GM12878 (cell line): ENCODE results near the gene NUDT14. TPM values are rescaled to one million over a fixed set of nuclear protein-coding genes. Genes with fewer than 3 reads are reported as not detected.

Experiments
- ATAC-seq: fragments of 200-7000 bp; cut with Tn5 transposase; 3 replicates; pipeline ENCODE4 v1.9.1; 2020; ENCODE audit warnings: mild to moderate bottlenecking, moderate library complexity
- BruUV-seq: library from RNA; stranded (reverse); fragments of 400-500 nt; replicated peaks from 2 replicates; lab custom pipeline; 2021; lab: Mats Ljungman, UMichigan
- CTCF ChIA-PET: fragments of 300-600 bp; sonication (Branson Sonifier 250); formaldehyde crosslinking; extraction: SDS; loops from one replicate; lab custom pipeline; 2021; ENCODE audit warnings: inconsistent platforms; lab: Yijun Ruan, JAX
- POLR2A ChIA-PET: fragments of 350-600 bp; formaldehyde crosslinking; extraction: SDS; loops from one replicate; lab custom pipeline; 2021; ENCODE audit warnings: inconsistent platforms; lab: Charles Lee
- RAD21 ChIA-PET: fragments of 300-600 bp; sonication (Branson Sonifier 250); formaldehyde crosslinking; loops from one replicate; lab custom pipeline; 2023; ENCODE audit warnings: antibody characterized with exemption; ENCODE audit not compliant: unreplicated experiment; lab: Charles Lee
- SMC1A ChIA-PET: fragments of 300-600 bp; sonication (Branson Sonifier 250); formaldehyde crosslinking; loops from one replicate; lab custom pipeline; 2023; ENCODE audit not compliant: unreplicated experiment, uncharacterized antibody; lab: Charles Lee
- DNase-seq: peaks from one replicate; pipeline ENCODE4 v3.0.0-alpha.2; 2011; ENCODE audit warnings: low read depth, low spot score
- FAIRE-seq: peaks from 3 replicates; lab custom pipeline; 2011; peaks lifted over from hg19 to GRCh38; lab: Jason Lieb, UNC
- H2AFZ ChIP-seq: 2 replicates; pipeline ENCODE4 v1.6.0; 2011; ENCODE audit warnings: low read depth, low read length, control low read depth; ENCODE audit not compliant: control insufficient read depth
- H3K27ac ChIP-seq: 2 replicates; pipeline ENCODE4 v1.5.1; 2011; ENCODE audit warnings: control low read depth; ENCODE audit not compliant: control insufficient read depth, insufficient read depth
- H3K27me3 ChIP-seq, 2 experiments: replicated peaks in 1 of 2; 2 replicates each; pipeline versions ENCODE4 v1.6.0 to v1.6.1; 2011; ENCODE audit warnings: low read length in 1 of 2; ENCODE audit not compliant: control insufficient read depth in 2 of 2, insufficient read depth in 2 of 2
- H3K36me3 ChIP-seq, 2 experiments: 2 replicates each; pipeline ENCODE4 v1.5.1; 2011; ENCODE audit warnings: low read length in 1 of 2; ENCODE audit not compliant: control insufficient read depth in 2 of 2, insufficient read depth in 2 of 2
- H3K4me1 ChIP-seq: 2 replicates; pipeline ENCODE4 v1.6.1; 2011; ENCODE audit warnings: mild to moderate bottlenecking, low read length, moderate library complexity, mixed read lengths; ENCODE audit not compliant: control insufficient read depth, insufficient read depth
- H3K4me2 ChIP-seq: 2 replicates; pipeline ENCODE4 v1.6.0; 2011; ENCODE audit warnings: control low read depth; ENCODE audit not compliant: control insufficient read depth, insufficient read depth
- H3K4me3 ChIP-seq: fragments of 200-600 bp; sonication (generic); 2 replicates; pipeline ENCODE4 v1.5.1; 2016
- H3K79me2 ChIP-seq: 2 replicates; pipeline ENCODE4 v1.6.0; 2011; ENCODE audit warnings: low read length; ENCODE audit not compliant: control insufficient read depth, insufficient read depth
- H3K9ac ChIP-seq: 2 replicates; pipeline ENCODE4 v1.8.0; 2011; ENCODE audit warnings: low read length, control low read depth, mixed read lengths; ENCODE audit not compliant: control insufficient read depth, insufficient read depth
- H3K9me3 ChIP-seq: replicated peaks from 3 replicates; pipeline ENCODE4 v1.5.1; 2011; ENCODE audit warnings: mild to moderate bottlenecking, low read length; ENCODE audit not compliant: control insufficient read depth, insufficient read depth
- H4K20me1 ChIP-seq: 2 replicates; pipeline ENCODE4 v1.6.0; 2011; ENCODE audit not compliant: control insufficient read depth, insufficient read depth
- FOXM1 ChIP-seq: IDR thresholded peaks from 2 replicates; pipeline ENCODE4 v1.6.1; 2012; ENCODE audit warnings: low read depth, mild to moderate bottlenecking, inconsistent platforms, low read length, moderate library complexity
- IRF4 ChIP-seq: IDR thresholded peaks from 2 replicates; pipeline ENCODE4 v1.6.1; 2011; ENCODE audit warnings: low read depth, low read length
- KAT2A ChIP-seq: conservative IDR thresholded peaks from 2 replicates; pipeline ENCODE4 v1.6.1; 2011; ENCODE audit warnings: low read depth, low read length; ENCODE audit not compliant: control insufficient read depth
- RELB ChIP-seq: fragments of 450-650 bp; IDR thresholded peaks from 2 replicates; pipeline ENCODE4 v1.6.1; 2017; ENCODE audit warnings: low read depth, mild to moderate bottlenecking, moderate library complexity
- SP1 ChIP-seq: IDR thresholded peaks from one replicate; pipeline ENCODE4 v1.6.1; 2011; ENCODE audit warnings: low read depth, low read length
- SUPT20H ChIP-seq: IDR thresholded peaks from 2 replicates; pipeline ENCODE4 v1.6.1; 2011; ENCODE audit warnings: low read depth, mild to moderate bottlenecking, low read length, moderate library complexity, borderline replicate concordance; ENCODE audit not compliant: control insufficient read depth
- SUZ12 ChIP-seq: fragments of 200-600 bp; sonication (generic); IDR thresholded peaks from one replicate; pipeline ENCODE4 v1.6.1; 2018; ENCODE audit warnings: antibody characterized with exemption, mild to moderate bottlenecking; ENCODE audit not compliant: unreplicated experiment
- ZNF592 ChIP-seq: fragments of 450-650 bp; IDR thresholded peaks from 2 replicates; pipeline ENCODE4 v1.6.1; 2017; ENCODE audit warnings: mild to moderate bottlenecking, moderate library complexity
- WGBS: methylation state at CpG from one replicate; pipeline ENCODE4 v1.1.6; 2016; ENCODE audit warnings: low lambda C conversion rate; ENCODE audit not compliant: insufficient replicate concordance, insufficient coverage; ENCODE audit errors: missing lambda C conversion rate; 5-methylcytosine and 5-hydroxymethylcytosine counted together
- in situ Hi-C: fragments of 300-500 bp; cut with MboI; formaldehyde crosslinking; loops from 9 replicates; pipeline ENCODE4 v1.14.3; 2018; ENCODE audit warnings: mixed read lengths
- intact Hi-C: fragments of 100-400 bp; cut with micrococcal nuclease; formaldehyde crosslinking; loops from one replicate; pipeline ENCODE4 v1.14.2; 2022; ENCODE audit not compliant: unreplicated experiment
- polyA plus RNA-seq, 11 experiments: library from polyadenylated mRNA; depleted of rRNA in 4 of 11; unstranded in 6 of 11; stranded (reverse) in 5 of 11; fragments of >200 nt; fragmentation: Nextera tagmentation in 4 of 11; fragmentation: Illumina TruSeq in 1 of 11; extraction: Ambion mirVana in 4 of 11; extraction: Trizol in 1 of 11; gene quantifications; 1 replicate in 1 of 11; 2 replicates in 10 of 11; pipeline versions ENCODE4 v1.2.1 to v1.2.3, GENCODE V29; 2011 to 2016; ENCODE audit warnings: inconsistent platforms in 2 of 11, missing spikeins in 2 of 11, low read depth in 1 of 11
- total RNA-seq, 4 experiments: library from RNA; depleted of rRNA in 3 of 4; stranded (reverse); fragments of >200 nt in 3 of 4; fragmentation: Illumina TruSeq in 1 of 4; extraction: Trizol in 1 of 4; gene quantifications; 2 replicates each; pipeline versions ENCODE4 v1.2.1 to v1.2.3, GENCODE V29; 2013 to 2021

The NUDT14 gene
- total and polyA plus RNA-seq, 10 of the 15 experiments (the other 5 are each of a cell fraction or from before 2014, with no cell fraction given), result 0.62 to 6.8 (median 4.3) TPM; not detected in 1

GRCh38 chr14:105155071-105155651 lies 26.0 kb downstream of the NUDT14 start:
- no peak for ATAC-seq
- in situ Hi-C loops, result no loop called here
- RAD21 ChIA-PET, result no interaction called here

More at GRCh38 chr14:105155071-105155651, 26.0 kb downstream of the NUDT14 start:
- no peaks in the 10 kb centered on the region for H4K20me1 ChIP-seq
- SMC1A ChIA-PET, result no interaction called here
- H3K79me2 ChIP-seq, result no peaks in the 10 kb centered on the region
- CTCF ChIA-PET, result interaction anchor here (0.6 kb wide), 1 partner anchor 448 kb away, joined by 3 read pairs; no protein-coding TSS in a partner anchor
- H3K4me3 ChIP-seq, result no peak overlapping the region
- no peaks in the 10 kb centered on the region for H3K4me1 ChIP-seq
- DNase-seq (no peak), FAIRE-seq (no peak)
- WGBS, result 71% methylated on average over 23 of the region's 24 CpGs
- intact Hi-C loops, result no loop called here
- no peak overlapping the region for H3K4me2 ChIP-seq
- BruUV-seq, result no TSS peak
- no peaks in the 10 kb centered on the region for H3K27me3 ChIP-seq
- TF ChIP-seq SUZ12 (no peak), ZNF592 (no peak), SUPT20H (no peak), SP1 (no peak), IRF4 (no peak), FOXM1 (no peak), KAT2A (no peak), RELB (no peak)
- no peak overlapping the region for H2AFZ ChIP-seq
- no peak overlapping the region for H3K27ac ChIP-seq
- no peaks in the 10 kb centered on the region for H3K9me3 ChIP-seq
- H3K9ac ChIP-seq, result no peak overlapping the region
- no peaks in the 10 kb centered on the region for H3K36me3 ChIP-seq
- POLR2A ChIA-PET, result no interaction called here
